Breast epithelium (tissue), 3 donors: ENCODE measurements around the gene FOXD2.

Experiments
- POLR2A ChIP-seq: fragments of 450-650 bp; IDR thresholded peaks from one replicate; pipeline ENCODE4 v1.6.1; 2016; ENCODE audit warnings: antibody characterized with exemption, mild to moderate bottlenecking, moderate library complexity
- POLR2AphosphoS5 ChIP-seq, 3 donors: sonication (generic); formaldehyde crosslinking; IDR thresholded peaks; one replicate each; pipeline ENCODE4 v1.6.1; 2017; ENCODE audit warnings: antibody characterized with exemption in 3 of 3
- TF ChIP-seq, protein P1 (sequence below), 3 donors: fragments of 450-650 bp; IDR thresholded peaks; one replicate each; pipeline ENCODE4 v1.5.1; 2016 to 2017; ENCODE audit warnings: antibody characterized with exemption in 3 of 3, mild to moderate bottlenecking in 3 of 3, moderate library complexity in 3 of 3

DNA sequence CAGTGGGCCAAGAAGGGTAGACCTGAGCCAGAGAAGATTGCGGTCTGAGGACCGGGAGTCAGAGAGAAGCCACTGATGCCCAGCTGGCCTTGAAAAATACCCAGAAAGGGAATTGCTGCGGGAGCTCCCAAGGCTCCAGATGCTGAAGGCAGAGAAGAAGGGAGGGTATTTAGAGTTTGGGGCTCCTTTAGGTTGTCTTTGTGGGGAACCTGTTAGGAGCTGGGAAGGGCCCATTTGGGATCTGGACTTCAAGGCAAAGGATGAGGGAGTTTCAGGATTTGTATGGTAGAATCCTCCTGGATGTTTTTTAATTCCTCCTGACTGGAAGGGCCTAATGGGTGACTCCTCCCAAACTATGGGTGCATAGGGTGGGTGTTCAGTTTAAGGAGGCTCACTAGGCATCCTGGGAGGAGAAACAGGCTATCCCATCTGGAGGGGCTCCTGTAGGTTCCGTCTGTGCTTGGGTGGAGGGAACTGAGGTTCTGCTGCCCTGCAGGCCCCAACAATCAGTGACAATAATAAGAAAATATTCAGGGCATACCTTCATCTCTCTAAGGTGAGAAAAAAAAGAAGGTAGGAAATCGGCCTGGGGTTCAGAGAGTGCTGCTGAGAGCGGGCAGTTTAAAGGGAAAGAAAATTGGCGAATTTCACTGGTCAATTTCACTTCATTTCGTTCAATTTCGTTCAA is 5.1 kb downstream of the FOXD2 start:
- no peak for TF ChIP-seq POLR2AphosphoS5 (IDR thresholded peaks at IDR 0.05)
- TF ChIP-seq, protein P1, sequence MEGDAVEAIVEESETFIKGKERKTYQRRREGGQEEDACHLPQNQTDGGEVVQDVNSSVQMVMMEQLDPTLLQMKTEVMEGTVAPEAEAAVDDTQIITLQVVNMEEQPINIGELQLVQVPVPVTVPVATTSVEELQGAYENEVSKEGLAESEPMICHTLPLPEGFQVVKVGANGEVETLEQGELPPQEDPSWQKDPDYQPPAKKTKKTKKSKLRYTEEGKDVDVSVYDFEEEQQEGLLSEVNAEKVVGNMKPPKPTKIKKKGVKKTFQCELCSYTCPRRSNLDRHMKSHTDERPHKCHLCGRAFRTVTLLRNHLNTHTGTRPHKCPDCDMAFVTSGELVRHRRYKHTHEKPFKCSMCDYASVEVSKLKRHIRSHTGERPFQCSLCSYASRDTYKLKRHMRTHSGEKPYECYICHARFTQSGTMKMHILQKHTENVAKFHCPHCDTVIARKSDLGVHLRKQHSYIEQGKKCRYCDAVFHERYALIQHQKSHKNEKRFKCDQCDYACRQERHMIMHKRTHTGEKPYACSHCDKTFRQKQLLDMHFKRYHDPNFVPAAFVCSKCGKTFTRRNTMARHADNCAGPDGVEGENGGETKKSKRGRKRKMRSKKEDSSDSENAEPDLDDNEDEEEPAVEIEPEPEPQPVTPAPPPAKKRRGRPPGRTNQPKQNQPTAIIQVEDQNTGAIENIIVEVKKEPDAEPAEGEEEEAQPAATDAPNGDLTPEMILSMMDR (IDR thresholded peaks at IDR 0.05) = no peak
- no peak for TF ChIP-seq POLR2A
